GM12873 (cell line): ENCODE measurements around the gene COX14.

Source experiments
- TF ChIP-seq, protein P1 (sequence below): IDR thresholded peaks from 2 replicates; pipeline ENCODE4 v1.5.1; 2012; ENCODE audit warnings: low read depth, mild to moderate bottlenecking, moderate library complexity, low read length, control low read depth; ENCODE audit not compliant: insufficient read depth; ENCODE audit errors: missing control alignments

Gene COX14

GRCh38 chr12:50149311-50149710 lies 37.3 kb downstream of the COX14 start:
- TF ChIP-seq, protein P1, sequence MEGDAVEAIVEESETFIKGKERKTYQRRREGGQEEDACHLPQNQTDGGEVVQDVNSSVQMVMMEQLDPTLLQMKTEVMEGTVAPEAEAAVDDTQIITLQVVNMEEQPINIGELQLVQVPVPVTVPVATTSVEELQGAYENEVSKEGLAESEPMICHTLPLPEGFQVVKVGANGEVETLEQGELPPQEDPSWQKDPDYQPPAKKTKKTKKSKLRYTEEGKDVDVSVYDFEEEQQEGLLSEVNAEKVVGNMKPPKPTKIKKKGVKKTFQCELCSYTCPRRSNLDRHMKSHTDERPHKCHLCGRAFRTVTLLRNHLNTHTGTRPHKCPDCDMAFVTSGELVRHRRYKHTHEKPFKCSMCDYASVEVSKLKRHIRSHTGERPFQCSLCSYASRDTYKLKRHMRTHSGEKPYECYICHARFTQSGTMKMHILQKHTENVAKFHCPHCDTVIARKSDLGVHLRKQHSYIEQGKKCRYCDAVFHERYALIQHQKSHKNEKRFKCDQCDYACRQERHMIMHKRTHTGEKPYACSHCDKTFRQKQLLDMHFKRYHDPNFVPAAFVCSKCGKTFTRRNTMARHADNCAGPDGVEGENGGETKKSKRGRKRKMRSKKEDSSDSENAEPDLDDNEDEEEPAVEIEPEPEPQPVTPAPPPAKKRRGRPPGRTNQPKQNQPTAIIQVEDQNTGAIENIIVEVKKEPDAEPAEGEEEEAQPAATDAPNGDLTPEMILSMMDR = no peak

DNA sequence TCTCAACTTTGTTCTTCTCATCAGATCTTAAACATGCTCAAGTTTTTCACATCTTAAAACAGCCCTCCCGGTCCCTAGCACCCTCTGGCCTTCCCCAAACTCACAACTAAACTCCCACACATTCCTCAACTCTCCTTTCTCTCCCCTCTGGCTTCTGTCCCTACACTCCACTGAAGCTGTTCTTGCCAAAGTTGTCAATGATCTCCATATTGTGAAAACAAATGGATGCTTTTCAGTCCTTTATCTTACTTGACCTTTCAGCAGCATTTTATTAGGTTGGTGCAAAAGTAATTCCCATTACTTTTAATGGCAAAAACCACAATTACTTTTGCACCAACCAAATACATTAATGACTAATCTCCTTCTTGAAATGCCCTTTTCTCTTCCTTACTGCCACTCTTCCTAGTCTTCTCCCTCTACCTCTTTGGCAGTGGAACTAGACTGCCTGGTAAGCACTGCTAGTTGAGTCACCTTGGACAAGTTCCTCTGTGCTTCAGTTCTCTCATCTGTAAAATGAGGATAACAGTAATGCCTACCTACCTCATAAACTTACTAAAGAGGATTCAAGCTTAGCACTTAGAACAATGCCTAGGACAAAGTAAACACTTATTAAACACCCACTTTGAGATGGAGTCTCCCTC lies 39.1 kb downstream of the COX14 start:
- TF ChIP-seq, protein P1 = no peak

DNA sequence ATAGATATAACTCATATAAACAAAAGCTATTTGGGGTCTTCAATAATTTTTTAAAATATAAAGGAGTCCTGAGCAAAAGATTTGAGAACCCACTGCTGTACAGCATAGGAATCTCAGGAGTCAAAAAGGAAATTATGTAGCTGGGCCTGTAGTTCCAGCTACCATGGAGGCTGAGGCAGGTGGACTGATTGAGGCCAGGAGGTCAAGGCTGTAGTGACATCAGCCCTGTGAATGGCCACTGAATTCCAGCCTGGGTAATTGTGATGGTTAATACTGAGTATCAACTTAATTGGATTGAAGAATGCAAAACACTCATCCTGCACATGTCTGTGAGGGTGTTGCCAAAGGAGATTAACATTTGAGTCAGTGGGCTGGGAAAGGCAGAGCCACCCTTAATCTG lies 44.6 kb downstream of the COX14 start:
- TF ChIP-seq, protein P1 = no peak

DNA sequence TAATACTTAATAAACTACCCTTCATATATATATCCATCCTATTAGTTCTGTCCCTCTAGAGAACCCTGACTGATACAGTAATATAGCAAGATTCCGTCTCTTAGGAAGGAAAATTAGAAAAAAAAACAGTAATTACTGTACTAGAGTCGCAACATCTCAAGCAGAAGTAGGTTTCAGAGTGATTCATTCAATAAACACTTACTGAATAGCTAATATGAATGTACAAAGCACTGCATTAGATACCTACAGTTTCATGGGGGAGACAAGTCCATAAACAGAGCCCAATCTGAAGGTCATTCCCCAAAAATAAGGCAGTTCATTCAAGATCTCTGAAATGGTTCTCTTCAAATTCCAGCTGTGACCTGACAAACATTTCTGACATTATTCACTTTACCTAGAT lies 45.2 kb downstream of the COX14 start:
- TF ChIP-seq, protein P1 = no peak

DNA sequence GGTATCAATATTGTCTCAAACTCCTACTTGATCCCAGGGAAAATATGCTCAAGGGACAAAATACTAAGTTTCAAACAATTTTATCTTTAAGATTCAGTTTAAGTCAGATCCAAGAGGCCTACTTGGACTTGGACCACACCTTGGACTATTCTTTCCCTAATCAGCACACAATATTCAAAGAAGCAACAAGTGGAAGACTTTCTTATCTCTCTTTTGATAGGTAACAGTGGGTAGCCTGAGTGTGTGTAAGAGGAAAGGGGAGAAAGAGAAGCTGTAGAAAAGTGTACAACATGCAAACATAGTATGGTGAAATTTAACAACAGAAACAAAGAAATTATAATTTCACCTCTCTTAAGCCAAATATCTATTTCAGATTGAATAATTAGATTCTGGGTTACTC lies 48.6 kb downstream of the COX14 start:
- TF ChIP-seq, protein P1 = no peak

DNA sequence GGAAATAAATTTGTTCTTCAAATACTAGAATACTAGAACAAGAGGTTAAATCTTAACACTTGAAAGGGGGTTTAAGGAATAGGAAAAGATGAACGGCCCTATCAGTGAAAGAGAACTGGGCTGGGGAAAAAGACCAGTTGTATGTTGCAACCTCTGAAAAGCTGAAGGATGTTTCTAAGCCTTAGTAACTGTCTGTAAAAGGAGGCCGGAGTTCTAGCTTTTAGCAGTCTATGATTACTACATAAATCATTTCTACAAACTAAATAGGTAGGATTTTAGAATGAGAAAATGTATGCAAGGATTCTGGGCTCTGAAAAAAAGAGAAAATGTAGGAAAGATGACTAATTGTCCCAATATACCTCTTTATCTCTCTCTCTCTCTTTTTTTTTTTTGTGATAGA lies 50.2 kb downstream of the COX14 start:
- TF ChIP-seq, protein P1 = no peak

DNA sequence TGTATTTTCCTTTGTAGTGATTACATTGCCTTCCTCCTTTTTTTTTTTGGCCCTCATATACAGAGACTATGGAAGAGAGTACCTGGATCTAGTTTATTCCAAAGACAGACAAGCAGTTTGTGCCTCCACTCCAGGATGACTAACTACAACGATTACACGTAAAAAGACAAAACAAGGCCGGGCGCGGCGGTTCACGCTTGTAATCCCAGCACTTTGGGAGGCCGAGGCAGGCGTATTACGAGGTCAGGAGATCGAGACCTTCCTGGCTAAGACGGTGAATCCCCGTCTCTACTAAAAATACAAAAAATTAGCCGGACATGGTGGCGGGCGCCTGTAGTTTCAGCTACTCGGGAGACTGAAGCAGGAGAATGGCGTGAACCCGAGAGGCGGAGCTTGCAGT lies 52.9 kb downstream of the COX14 start:
- TF ChIP-seq, protein P1 = no peak

DNA sequence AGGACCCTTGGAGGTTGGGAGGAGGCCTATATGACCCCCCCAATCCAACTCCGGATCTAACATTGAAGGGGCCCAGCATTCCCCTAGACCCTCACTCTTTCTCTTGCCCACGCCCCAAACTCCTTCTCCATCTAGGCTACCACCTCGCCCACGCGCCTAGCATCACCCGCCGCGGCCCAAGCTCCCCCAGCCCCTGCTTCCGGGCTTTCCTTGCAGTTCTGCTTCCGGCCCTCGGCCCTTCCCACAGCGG lies 54.7 kb downstream of the COX14 start:
- TF ChIP-seq, protein P1 = no peak
